Activated CD8-positive, alpha-beta T cell treated with anti-CD3 and anti-CD28 coated beads for 36 hours (primary cell): ENCODE measurements around the gene TMEM185A. TPM values are rescaled to one million over a fixed set of nuclear protein-coding genes. Genes with fewer than 3 reads are reported as not detected.

Experiments
- ATAC-seq: fragments of 200-7000 bp; cut with Tn5 transposase; one replicate; pipeline ENCODE4 v1.10.0; 2021; ENCODE audit warnings: mild to moderate bottlenecking, moderate library complexity
- CTCF ChIA-PET: fragments of 350-600 bp; sonication (Branson Sonifier 250); formaldehyde crosslinking; loops from one replicate; lab custom pipeline; 2021; ENCODE audit warnings: antibody characterized with exemption; lab: Charles Lee
- POLR2A ChIA-PET: fragments of 350-600 bp; sonication (Branson Sonifier 250); formaldehyde crosslinking; loops from one replicate; lab custom pipeline; 2021; ENCODE audit warnings: antibody characterized with exemption; lab: Charles Lee
- DNase-seq: peaks from one replicate; pipeline ENCODE4 v3.0.0-alpha.2; 2020
- H3K27ac Mint-ChIP-seq: one replicate; pipeline ENCODE4 v1.8.0; 2021; ENCODE audit warnings: mild to moderate bottlenecking, mixed read lengths
- H3K27me3 Mint-ChIP-seq: one replicate; pipeline ENCODE4 v1.8.0; 2021; ENCODE audit warnings: mixed read lengths
- H3K36me3 Mint-ChIP-seq: one replicate; pipeline ENCODE4 v1.8.0; 2021; ENCODE audit warnings: low read depth, mixed read lengths
- H3K4me1 Mint-ChIP-seq: one replicate; pipeline ENCODE4 v1.8.0; 2021; ENCODE audit warnings: low read depth, mixed read lengths
- H3K4me3 Mint-ChIP-seq: one replicate; pipeline ENCODE4 v1.8.0; 2021; ENCODE audit warnings: mild to moderate bottlenecking, moderate library complexity, mixed read lengths
- H3K9me3 Mint-ChIP-seq: one replicate; pipeline ENCODE4 v1.8.0; 2021; ENCODE audit warnings: mixed read lengths
- intact Hi-C: fragments of 100-400 bp; cut with micrococcal nuclease; formaldehyde crosslinking; loops from one replicate; pipeline ENCODE4 v1.10.0; 2022
- total RNA-seq, 2 experiments: library from RNA; stranded (reverse); gene quantifications; one replicate each; pipeline ENCODE4 v1.2.3, GENCODE V29; 2021
- TF ChIP-seq, protein P1 (sequence below): fragments of 200-600 bp; IDR thresholded peaks from one replicate; pipeline ENCODE4 v1.8.0; 2022; ENCODE audit warnings: antibody characterized with exemption, mild to moderate bottlenecking

TMEM185A gene
- total RNA-seq, 2 experiments from 2014 or later = 13.2 to 14.6 TPM

GRCh38 chrX:149641835-149642234 lies 10.2 kb upstream of the TMEM185A start:
- no peak for ATAC-seq
- intact Hi-C loops = no loop called here
- POLR2A ChIA-PET = no interaction called here
- H3K4me1 Mint-ChIP-seq = peaks cover 4% of the 10 kb centered on the region
- no peak overlapping the region for H3K4me3 Mint-ChIP-seq
- H3K9me3 Mint-ChIP-seq = no peaks in the 10 kb centered on the region
- no peaks in the 10 kb centered on the region for H3K27me3 Mint-ChIP-seq
- H3K36me3 Mint-ChIP-seq = no peaks in the 10 kb centered on the region
- no peak for DNase-seq
- no peak overlapping the region for H3K27ac Mint-ChIP-seq
- CTCF ChIA-PET = no interaction called here
- TF ChIP-seq, protein P1, sequence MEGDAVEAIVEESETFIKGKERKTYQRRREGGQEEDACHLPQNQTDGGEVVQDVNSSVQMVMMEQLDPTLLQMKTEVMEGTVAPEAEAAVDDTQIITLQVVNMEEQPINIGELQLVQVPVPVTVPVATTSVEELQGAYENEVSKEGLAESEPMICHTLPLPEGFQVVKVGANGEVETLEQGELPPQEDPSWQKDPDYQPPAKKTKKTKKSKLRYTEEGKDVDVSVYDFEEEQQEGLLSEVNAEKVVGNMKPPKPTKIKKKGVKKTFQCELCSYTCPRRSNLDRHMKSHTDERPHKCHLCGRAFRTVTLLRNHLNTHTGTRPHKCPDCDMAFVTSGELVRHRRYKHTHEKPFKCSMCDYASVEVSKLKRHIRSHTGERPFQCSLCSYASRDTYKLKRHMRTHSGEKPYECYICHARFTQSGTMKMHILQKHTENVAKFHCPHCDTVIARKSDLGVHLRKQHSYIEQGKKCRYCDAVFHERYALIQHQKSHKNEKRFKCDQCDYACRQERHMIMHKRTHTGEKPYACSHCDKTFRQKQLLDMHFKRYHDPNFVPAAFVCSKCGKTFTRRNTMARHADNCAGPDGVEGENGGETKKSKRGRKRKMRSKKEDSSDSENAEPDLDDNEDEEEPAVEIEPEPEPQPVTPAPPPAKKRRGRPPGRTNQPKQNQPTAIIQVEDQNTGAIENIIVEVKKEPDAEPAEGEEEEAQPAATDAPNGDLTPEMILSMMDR = no peak

DNA sequence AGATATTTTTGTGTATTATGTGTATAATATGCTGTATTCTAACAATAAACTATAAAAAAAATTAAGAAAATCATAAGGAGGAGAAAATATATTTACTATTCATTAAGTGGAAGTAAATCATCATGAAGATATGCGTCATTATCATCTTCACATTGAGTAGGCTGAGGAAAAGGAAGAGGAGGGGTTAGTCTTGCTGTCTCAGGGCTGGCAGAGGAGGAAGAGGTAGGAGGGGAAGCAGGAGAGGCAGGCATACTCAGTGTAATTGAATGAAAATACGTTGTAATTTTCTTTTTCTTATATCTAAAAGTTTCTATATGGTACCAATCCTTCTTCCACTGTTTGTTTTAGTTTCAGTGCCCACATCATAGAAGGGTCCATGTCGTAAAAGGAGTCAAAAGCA lies 9.8 kb upstream of the TMEM185A start:
- Mint-ChIP-seq H3K27me3 (no peaks in the 10 kb centered on the region), H3K9me3 (no peaks in the 10 kb centered on the region), H3K36me3 (no peaks in the 10 kb centered on the region), H3K27ac (no peak overlapping the region), H3K4me3 (no peak overlapping the region), H3K4me1 (peaks cover 4% of the 10 kb centered on the region)
- peak; percentile 37 for ATAC-seq
- intact Hi-C loops = no loop called here
- POLR2A ChIA-PET = interaction anchor here (0.7 kb wide), 1 partner anchor 9 kb away, joined by 3 read pairs; no protein-coding TSS in a partner anchor
- TF ChIP-seq, protein P1 = no peak
- no peak for DNase-seq
- CTCF ChIA-PET = no interaction called here

DNA sequence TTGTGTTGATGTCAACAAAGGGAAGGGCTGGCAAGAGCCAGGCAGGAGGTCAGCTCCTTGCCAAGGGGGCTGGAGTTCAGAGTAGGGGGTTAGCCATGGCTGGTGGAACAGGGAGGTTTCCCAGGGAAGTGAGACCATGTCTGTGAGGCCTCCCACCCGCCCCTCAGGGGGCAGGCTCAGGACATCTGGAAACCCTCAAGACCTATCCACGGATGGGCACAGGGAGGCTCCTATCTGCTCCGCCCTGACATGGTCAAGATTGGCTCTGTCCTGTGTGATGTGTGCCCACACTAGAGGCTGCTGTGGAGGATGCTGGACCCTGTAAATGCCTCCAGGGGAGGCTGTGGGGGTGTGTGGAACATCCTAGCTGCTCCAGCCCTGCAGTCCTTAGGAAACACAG lies 8.0 kb upstream of the TMEM185A start:
- H3K36me3 Mint-ChIP-seq = no peaks in the 10 kb centered on the region
- no peak overlapping the region for H3K27ac Mint-ChIP-seq
- ChIA-PET CTCF (interaction anchor here (0.9 kb wide), 1 partner anchor 11 kb away, joined by 3 read pairs; no protein-coding TSS in a partner anchor), POLR2A (no interaction called here)
- TF ChIP-seq, protein P1 = no peak
- no peak for ATAC-seq
- intact Hi-C loops = no loop called here
- peaks cover 2% of the 10 kb centered on the region for H3K27me3 Mint-ChIP-seq
- peaks cover 4% of the 10 kb centered on the region for H3K4me1 Mint-ChIP-seq
- no peaks in the 10 kb centered on the region for H3K9me3 Mint-ChIP-seq
- no peak for DNase-seq
- no peak overlapping the region for H3K4me3 Mint-ChIP-seq

GRCh38 chrX:149638860-149639259 lies 7.3 kb upstream of the TMEM185A start:
- Mint-ChIP-seq H3K36me3 (no peaks in the 10 kb centered on the region), H3K9me3 (no peaks in the 10 kb centered on the region), H3K4me1 (peaks cover 4% of the 10 kb centered on the region), H3K27ac (no peak overlapping the region), H3K4me3 (no peak overlapping the region), H3K27me3 (peaks cover 2% of the 10 kb centered on the region)
- intact Hi-C loops = no loop called here
- DNase-seq (no peak), ATAC-seq (no peak)
- TF ChIP-seq, protein P1 = no peak
- ChIA-PET POLR2A (no interaction called here), CTCF (no interaction called here)

DNA sequence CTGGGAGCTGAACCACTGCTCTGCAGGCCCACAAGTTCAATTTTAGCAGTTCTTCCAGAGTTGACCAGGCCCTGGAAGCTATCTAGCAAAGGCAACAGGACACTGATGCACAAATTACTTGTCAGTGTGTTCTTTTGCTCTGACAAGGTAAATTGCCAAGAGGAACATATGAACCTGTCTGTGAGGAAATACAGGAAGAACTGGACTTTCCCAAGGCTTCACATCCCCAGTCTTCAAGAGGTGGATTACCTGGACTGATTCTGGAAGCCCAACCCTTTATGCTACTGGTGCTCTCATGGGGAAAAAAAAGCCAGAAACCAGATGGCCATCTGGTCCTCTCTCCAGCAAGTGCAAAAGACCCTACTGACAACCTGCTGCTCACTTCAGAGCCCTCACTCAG lies 1.9 kb upstream of the TMEM185A start:
- no peak overlapping the region for H3K4me3 Mint-ChIP-seq
- intact Hi-C loops = no loop called here
- TF ChIP-seq, protein P1 = no peak
- CTCF ChIA-PET = interaction anchor here (0.7 to 1.3 kb wide), 2 partner anchors 122 to 123 kb away, joined by 3 read pairs; no protein-coding TSS in a partner anchor
- POLR2A ChIA-PET = no interaction called here
- H3K27me3 Mint-ChIP-seq = peaks cover 2% of the 10 kb centered on the region
- ATAC-seq (no peak), DNase-seq (no peak)
- no peaks in the 10 kb centered on the region for H3K9me3 Mint-ChIP-seq
- H3K27ac Mint-ChIP-seq = no peak overlapping the region
- H3K4me1 Mint-ChIP-seq = peaks cover 25% of the 10 kb centered on the region
- no peaks in the 10 kb centered on the region for H3K36me3 Mint-ChIP-seq
